H1 (cell line): ENCODE results near the gene NRXN3. TPM values are rescaled to one million over a fixed set of nuclear protein-coding genes. Genes with fewer than 3 reads are reported as not detected.

ENCODE experiments used
- CTCF ChIA-PET: fragments of 300-600 bp; sonication (Branson Sonifier 250); formaldehyde crosslinking; loops from one replicate; lab custom pipeline; 2021; ENCODE audit not compliant: partially characterized antibody; lab: Charles Lee
- POLR2A ChIA-PET: fragments of 300-600 bp; sonication (Branson Sonifier 250); formaldehyde crosslinking; loops from one replicate; lab custom pipeline; 2021; ENCODE audit warnings: inconsistent platforms; ENCODE audit not compliant: partially characterized antibody; lab: Charles Lee
- DNase-seq, 2 experiments: peaks; one replicate each; pipeline versions ENCODE4 v3.0.0 to v3.0.0-alpha.2; 2010 to 2022; ENCODE audit warnings: low spot score in 2 of 2, low read depth in 1 of 2, mixed read lengths in 1 of 2
- FAIRE-seq: peaks from 2 replicates; lab custom pipeline; 2011; peaks lifted over from hg19 to GRCh38; lab: Jason Lieb, UNC
- H2AFZ ChIP-seq: 2 replicates; pipeline ENCODE4 v1.8.1; 2012; ENCODE audit warnings: low read length, inconsistent platforms
- H2AK5ac ChIP-seq: 2 replicates; pipeline ENCODE4 v1.6.1; 2013; ENCODE audit warnings: low read depth, low read length
- H2BK120ac ChIP-seq: replicated peaks from 2 replicates; pipeline ENCODE3; 2013; ENCODE audit warnings: low read depth, low read length, inconsistent platforms
- H2BK12ac ChIP-seq: 2 replicates; pipeline ENCODE4 v1.6.1; 2013; ENCODE audit warnings: low read depth, low read length
- H2BK15ac ChIP-seq: 2 replicates; pipeline ENCODE4 v1.6.1; 2013; ENCODE audit warnings: low read length
- H2BK20ac ChIP-seq: 2 replicates; pipeline ENCODE4 v1.6.1; 2013; ENCODE audit warnings: low read length
- H2BK5ac ChIP-seq: 2 replicates; pipeline ENCODE4 v1.6.1; 2013; ENCODE audit warnings: low read depth, low read length
- H3K14ac ChIP-seq: 2 replicates; pipeline ENCODE4 v1.6.1; 2013; ENCODE audit warnings: inconsistent platforms; ENCODE audit not compliant: insufficient read length
- H3K18ac ChIP-seq: 2 replicates; pipeline ENCODE4 v1.6.1; 2013; ENCODE audit warnings: low read length; ENCODE audit errors: extremely low read depth
- H3K23ac ChIP-seq: 2 replicates; pipeline ENCODE4 v1.6.1; 2013; ENCODE audit warnings: inconsistent platforms; ENCODE audit not compliant: insufficient read length
- H3K23me2 ChIP-seq: 2 replicates; pipeline ENCODE4 v1.6.1; 2013; ENCODE audit warnings: low read depth, low read length
- H3K27ac ChIP-seq: 2 replicates; pipeline ENCODE4 v1.6.1; 2011; ENCODE audit warnings: low read depth, low read length, inconsistent platforms
- H3K27me3 ChIP-seq, 4 experiments: replicated peaks in 1 of 4; 1 replicate in 1 of 4; 2 replicates in 3 of 4; pipeline versions ENCODE4 v1.6.1 to v1.8.1; 2011 to 2013; ENCODE audit warnings: low read length in 3 of 4, mild to moderate bottlenecking in 3 of 4, inconsistent platforms in 2 of 4, mixed read lengths in 2 of 4, moderate library complexity in 1 of 4; ENCODE audit not compliant: control insufficient read depth in 3 of 4, insufficient read depth in 3 of 4; ENCODE audit errors: extremely low read depth in 1 of 4
- H3K36me3 ChIP-seq, 4 experiments: 2 replicates each; pipeline versions ENCODE4 v1.6.1 to v1.8.1; 2011 to 2013; ENCODE audit warnings: mild to moderate bottlenecking in 4 of 4, low read length in 3 of 4, moderate library complexity in 2 of 4, control low read depth in 1 of 4, inconsistent platforms in 1 of 4; ENCODE audit not compliant: insufficient read depth in 4 of 4, control insufficient read depth in 2 of 4
- H3K4ac ChIP-seq: replicated peaks from 2 replicates; pipeline ENCODE3; 2013; ENCODE audit warnings: low read length, low read depth, mixed read lengths, inconsistent platforms; ENCODE audit not compliant: insufficient read length
- H3K4me1 ChIP-seq, 4 experiments: replicated peaks in 1 of 4; 1 replicate in 1 of 4; 2 replicates in 3 of 4; pipeline versions ENCODE4 v1.6.1 to v1.8.1; 2011 to 2013; ENCODE audit warnings: low read length in 3 of 4, inconsistent platforms in 2 of 4, mixed read lengths in 1 of 4; ENCODE audit not compliant: insufficient read depth in 4 of 4, control insufficient read depth in 3 of 4
- H3K4me2 ChIP-seq, 2 experiments: 2 replicates each; pipeline versions ENCODE4 v1.6.1 to v1.8.1; 2011 to 2013; ENCODE audit warnings: low read depth in 2 of 2, low read length in 2 of 2, control low read depth in 1 of 2, inconsistent platforms in 1 of 2, mild to moderate bottlenecking in 1 of 2; ENCODE audit not compliant: insufficient read depth in 1 of 2
- H3K4me3 ChIP-seq, 4 experiments: fragments of 200-600, 300-600 bp in 1 of 4; sonication (generic), shearing (Covaris generic), sonication (Bioruptor Twin) in 1 of 4; 2 replicates each; pipeline versions ENCODE4 v1.5.1 to v1.8.1; 2011 to 2016; ENCODE audit warnings: low read length in 4 of 4, low read depth in 3 of 4, control low read depth in 2 of 4, inconsistent platforms in 2 of 4, mild to moderate bottlenecking in 2 of 4, mixed read lengths in 1 of 4, moderate library complexity in 1 of 4; ENCODE audit not compliant: insufficient read depth in 2 of 4; ENCODE audit errors: extremely low read depth in 1 of 4
- H3K56ac ChIP-seq: replicated peaks from 2 replicates; pipeline ENCODE3; 2013; ENCODE audit warnings: low read depth, mild to moderate bottlenecking, mixed read lengths, low read length, inconsistent platforms; ENCODE audit not compliant: insufficient read length
- H3K79me1 ChIP-seq: 2 replicates; pipeline ENCODE4 v1.6.1; 2013; ENCODE audit warnings: low read depth, low read length, control low read depth
- H3K79me2 ChIP-seq, 2 experiments: 2 replicates each; pipeline versions ENCODE4 v1.6.1 to v1.8.1; 2012 to 2013; ENCODE audit warnings: low read length in 2 of 2, mild to moderate bottlenecking in 2 of 2, inconsistent platforms in 1 of 2; ENCODE audit not compliant: insufficient read depth in 2 of 2, control insufficient read depth in 1 of 2
- H3K9ac ChIP-seq, 4 experiments: replicated peaks in 1 of 4; 1 replicate in 1 of 4; 2 replicates in 3 of 4; pipeline versions ENCODE4 v1.6.1 to v1.8.1; 2011 to 2013; ENCODE audit warnings: low read depth in 3 of 4, low read length in 3 of 4, control low read depth in 2 of 4, mild to moderate bottlenecking in 2 of 4, moderate library complexity in 2 of 4, inconsistent platforms in 1 of 4; ENCODE audit errors: extremely low read depth in 1 of 4
- H3K9me3 ChIP-seq, 2 experiments: 2 replicates each; pipeline versions ENCODE4 v1.6.1 to v1.8.1; 2012 to 2013; ENCODE audit warnings: mild to moderate bottlenecking in 2 of 2, moderate library complexity in 2 of 2, control low read depth in 1 of 2, inconsistent platforms in 1 of 2, low read depth in 1 of 2, low read length in 1 of 2, mixed read lengths in 1 of 2; ENCODE audit not compliant: insufficient read depth in 2 of 2
- H4K20me1 ChIP-seq, 2 experiments: replicated peaks in 1 of 2; 2 replicates each; pipeline versions ENCODE3 to v1.8.1; 2011 to 2013; ENCODE audit warnings: inconsistent platforms in 2 of 2, low read length in 2 of 2, mild to moderate bottlenecking in 1 of 2; ENCODE audit not compliant: insufficient read depth in 2 of 2, control insufficient read depth in 1 of 2
- H4K5ac ChIP-seq: 2 replicates; pipeline ENCODE4 v1.6.1; 2013; ENCODE audit warnings: low read length, low read depth, mixed read lengths, inconsistent platforms; ENCODE audit not compliant: insufficient read length
- H4K8ac ChIP-seq: 2 replicates; pipeline ENCODE4 v1.8.0; 2013; ENCODE audit warnings: mild to moderate bottlenecking, moderate library complexity, low read length, inconsistent platforms; ENCODE audit not compliant: insufficient read depth; ENCODE audit errors: extremely low read depth
- H4K91ac ChIP-seq: replicated peaks from 2 replicates; pipeline ENCODE3; 2013; ENCODE audit warnings: low read length, mixed read lengths, inconsistent platforms; ENCODE audit not compliant: insufficient read length
- BACH1 ChIP-seq: IDR thresholded peaks from 2 replicates; pipeline ENCODE4 v1.6.1; 2012; ENCODE audit warnings: low read length, improper control_type of control experiment
- CEBPB ChIP-seq: IDR thresholded peaks from 2 replicates; pipeline ENCODE4 v1.6.1; 2012; ENCODE audit warnings: low read depth, low read length
- MAFK ChIP-seq: IDR thresholded peaks from 2 replicates; pipeline ENCODE4 v1.6.1; 2012; ENCODE audit warnings: low read depth, mild to moderate bottlenecking, improper control_type of control experiment, low read length
- POLR2A ChIP-seq, 2 experiments: IDR thresholded peaks; 1 replicate in 1 of 2; 2 replicates in 1 of 2; pipeline ENCODE4 v1.6.1; 2011; ENCODE audit warnings: low read depth in 2 of 2, low read length in 2 of 2, mild to moderate bottlenecking in 2 of 2; ENCODE audit errors: control extremely low read depth in 1 of 2
- RBBP5 ChIP-seq: IDR thresholded peaks from 2 replicates; pipeline ENCODE4 v1.7.1; 2012; ENCODE audit warnings: low read depth, mild to moderate bottlenecking, inconsistent platforms, low read length, moderate library complexity, borderline replicate concordance
- RFX5 ChIP-seq: IDR thresholded peaks from 2 replicates; pipeline ENCODE4 v1.6.1; 2011; ENCODE audit warnings: low read depth, low read length, improper control_type of control experiment, borderline replicate concordance
- RNF2 ChIP-seq: fragments of 200-900, 300-1000 bp; sonication (generic); IDR thresholded peaks from 2 replicates; pipeline ENCODE4 v1.7.1; 2016; ENCODE audit warnings: borderline replicate concordance, low read depth, mild to moderate bottlenecking, antibody characterized with exemption, low read length; ENCODE audit not compliant: poor library complexity, severe bottlenecking; ENCODE audit errors: missing control alignments
- SIN3A ChIP-seq, 2 experiments: IDR thresholded peaks in 1 of 2; conservative IDR thresholded peaks in 1 of 2; 2 replicates each; pipeline ENCODE4 v1.6.1; 2011 to 2012; ENCODE audit warnings: low read length in 2 of 2, improper control_type of control experiment in 1 of 2, low read depth in 1 of 2, mild to moderate bottlenecking in 1 of 2
- SP4 ChIP-seq: IDR thresholded peaks from 2 replicates; pipeline ENCODE4 v1.6.1; 2012; ENCODE audit warnings: low read length, inconsistent platforms
- SUZ12 ChIP-seq: fragments of 200-600 bp; sonication (generic); IDR thresholded peaks from 2 replicates; pipeline ENCODE4 v1.6.1; 2012; ENCODE audit warnings: mild to moderate bottlenecking, inconsistent platforms, low read length, moderate library complexity, mixed read lengths
- TCF12 ChIP-seq: IDR thresholded peaks from 2 replicates; pipeline ENCODE4 v1.6.1; 2011; ENCODE audit warnings: low read depth, mild to moderate bottlenecking, low read length
- WGBS, 2 experiments: shearing (Covaris generic) in 1 of 2; methylation state at CpG; one replicate each; pipeline versions ENCODE4 v1.1.6 to v1.1.7; 2013 to 2015; ENCODE audit warnings: low lambda C conversion rate in 2 of 2, mixed read lengths in 2 of 2, inconsistent platforms in 1 of 2, low coverage in 1 of 2, missing lambda C conversion rate in 1 of 2; ENCODE audit not compliant: insufficient replicate concordance in 2 of 2, insufficient coverage in 1 of 2, insufficient read length in 1 of 2; ENCODE audit errors: extremely low coverage in 1 of 2, missing lambda C conversion rate in 1 of 2; 5-methylcytosine and 5-hydroxymethylcytosine counted together
- polyA plus RNA-seq, 7 experiments: library from polyadenylated mRNA; depleted of rRNA in 3 of 7; stranded (reverse) in 5 of 7; unstranded in 2 of 7; fragments of >200 nt in 5 of 7; fragments of 200-250 nt in 2 of 7; gene quantifications; 1 replicate in 5 of 7; 2 replicates in 1 of 7; 4 replicates in 1 of 7; pipeline versions ENCODE4 v1.2.1 to v1.2.3, GENCODE V29; 2011 to 2013; ENCODE audit warnings: missing spikeins in 2 of 7, mixed read lengths in 2 of 7
- total RNA-seq: library from RNA; stranded (reverse); fragmentation: NEBNext Ultra II Directional; extraction: Animal tissue kit (Norgen Biotek cat#: 25700); gene quantifications from 2 replicates; pipeline ENCODE4 v1.2.1, GENCODE V29; 2021
- TF ChIP-seq, protein P1 (sequence below): IDR thresholded peaks from 2 replicates; pipeline ENCODE4 v1.6.1; 2012; ENCODE audit warnings: inconsistent platforms

Gene NRXN3
- total and polyA plus RNA-seq, 2 of the 8 experiments (the other 6 are each of a cell fraction or from before 2014, with no cell fraction given), result 2.6 to 4.1 TPM

DNA sequence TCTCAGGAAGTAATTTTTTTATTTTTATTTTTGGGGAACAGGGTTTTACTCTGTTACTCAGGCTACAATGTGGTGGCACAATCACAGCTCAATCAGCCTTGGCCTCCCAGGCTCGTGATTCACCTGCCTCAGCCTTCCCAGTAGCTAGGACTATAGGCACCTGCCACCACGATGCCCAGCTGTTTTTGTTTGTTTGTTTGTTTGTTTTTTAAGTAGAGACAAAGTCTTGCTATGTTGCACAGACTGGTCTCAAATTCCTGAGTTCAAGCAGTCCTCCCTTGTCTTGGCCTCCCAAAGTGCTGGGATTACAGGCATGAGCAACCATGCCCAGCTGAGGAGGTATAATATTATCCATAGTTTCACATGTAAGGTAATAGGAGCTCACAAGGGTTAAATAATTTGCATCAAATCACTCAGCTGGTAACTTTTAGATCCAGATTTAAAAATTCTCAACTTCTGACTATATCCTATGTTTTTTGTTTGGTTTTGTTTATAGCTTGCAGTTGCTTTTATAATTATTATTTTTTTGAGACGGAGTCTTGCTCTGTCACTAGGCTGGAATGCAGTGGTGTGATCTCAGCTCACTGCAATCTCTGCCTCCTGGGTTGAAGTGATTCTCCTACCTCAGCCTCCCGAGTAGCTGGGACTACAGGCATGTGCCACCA, 1411.9 kb downstream of the NRXN3 start:
- Histone ChIP-seq H2BK20ac (no peak overlapping the region), H2BK15ac (no peak overlapping the region), H3K14ac (no peak overlapping the region), H3K79me1 (no peaks in the 10 kb centered on the region), H2AFZ (no peak overlapping the region), H2BK5ac (no peak overlapping the region), H3K4ac (no peak overlapping the region), H2AK5ac (no peak overlapping the region), H3K4me2 (no peak overlapping the region), H3K9ac (no peak overlapping the region), H2BK12ac (no peak overlapping the region), H3K9me3 (no peaks in the 10 kb centered on the region), H3K27ac (no peak overlapping the region), H3K36me3 (no peaks in the 10 kb centered on the region), H3K27me3 (no peaks in the 10 kb centered on the region; a peak in 1 of 7 replicates), H4K5ac (no peak overlapping the region), H3K4me1 (peaks cover 0 to 3% (median 1%) of the 10 kb centered on the region in 4 experiments; a peak in 4 of 7 replicates), H3K79me2 (no peaks in the 10 kb centered on the region), H3K4me3 (no peak overlapping the region), H3K23me2 (no peaks in the 10 kb centered on the region), H4K8ac (no peak overlapping the region), H2BK120ac (no peak overlapping the region), H4K91ac (no peak overlapping the region), H4K20me1 (no peaks in the 10 kb centered on the region), H3K18ac (no peak overlapping the region), H3K23ac (no peak overlapping the region), H3K56ac (no peak overlapping the region)
- no peak for FAIRE-seq
- TF ChIP-seq RFX5 (no peak), POLR2A (IDR thresholded peaks at IDR 0.05; ENCODE audit: control extremely low read depth in 1 of 2, low read depth in 2 of 2, low read length in 2 of 2) (no peak), MAFK (no peak), SUZ12 (no peak), CEBPB (no peak), BACH1 (no peak), RNF2 (no peak), RBBP5 (no peak), SIN3A (conservative IDR thresholded peaks at IDR 0.05 in 1 of 2, IDR thresholded peaks at IDR 0.05 in 1 of 2; ENCODE audit: low read depth in 1 of 2, low read length in 2 of 2) (no peak), SP4 (no peak), TCF12 (no peak)
- TF ChIP-seq, protein P1, sequence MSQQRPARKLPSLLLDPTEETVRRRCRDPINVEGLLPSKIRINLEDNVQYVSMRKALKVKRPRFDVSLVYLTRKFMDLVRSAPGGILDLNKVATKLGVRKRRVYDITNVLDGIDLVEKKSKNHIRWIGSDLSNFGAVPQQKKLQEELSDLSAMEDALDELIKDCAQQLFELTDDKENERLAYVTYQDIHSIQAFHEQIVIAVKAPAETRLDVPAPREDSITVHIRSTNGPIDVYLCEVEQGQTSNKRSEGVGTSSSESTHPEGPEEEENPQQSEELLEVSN, result no peak
- ChIA-PET POLR2A (no interaction called here), CTCF (interaction anchor here (1.1 to 1.5 kb wide), 4 partner anchors 12 to 111 kb away, joined by 3 to 4 read pairs (median 3); no protein-coding TSS in a partner anchor)
- 91% methylated on average over 4 of the region's 4 CpGs; no CpG with 5 or more reads in 1 of the 2 experiments for WGBS, 2 experiments
- no peak for DNase-seq
